ENCODE results near the gene CYP2A6. TPM values are rescaled to one million over a fixed set of nuclear protein-coding genes. Genes with fewer than 3 reads are reported as not detected.
A peak's percentile ranks its signal among the peaks of the same experiment; 100 is the strongest.

Gene CYP2A6
- total RNA-seq, 6 experiments from 2014 or later: not detected

GRCh38 chr19:40797963-40798682 is 52.1 kb downstream of the CYP2A6 start:
- H3K36me3 Mint-ChIP-seq (ENCODE audit: low read depth): peaks cover 11% of the 10 kb centered on the region
- H3K27ac Mint-ChIP-seq: peak overlapping the region; percentile 98
- peaks cover 35% of the 10 kb centered on the region for H3K4me1 Mint-ChIP-seq (ENCODE audit: low read depth)
- peak; percentile 54 for TF ChIP-seq CTCF (IDR thresholded peaks at IDR 0.05)
- H3K27me3 Mint-ChIP-seq (ENCODE audit: insufficient read depth): peaks cover 3% of the 10 kb centered on the region; the same call in 1 of the 2 replicates
- DNase-seq: peak; percentile 66
- peak overlapping the region; percentile 97 for H3K4me3 Mint-ChIP-seq
- no peaks in the 10 kb centered on the region for H3K9me3 Mint-ChIP-seq

DNA sequence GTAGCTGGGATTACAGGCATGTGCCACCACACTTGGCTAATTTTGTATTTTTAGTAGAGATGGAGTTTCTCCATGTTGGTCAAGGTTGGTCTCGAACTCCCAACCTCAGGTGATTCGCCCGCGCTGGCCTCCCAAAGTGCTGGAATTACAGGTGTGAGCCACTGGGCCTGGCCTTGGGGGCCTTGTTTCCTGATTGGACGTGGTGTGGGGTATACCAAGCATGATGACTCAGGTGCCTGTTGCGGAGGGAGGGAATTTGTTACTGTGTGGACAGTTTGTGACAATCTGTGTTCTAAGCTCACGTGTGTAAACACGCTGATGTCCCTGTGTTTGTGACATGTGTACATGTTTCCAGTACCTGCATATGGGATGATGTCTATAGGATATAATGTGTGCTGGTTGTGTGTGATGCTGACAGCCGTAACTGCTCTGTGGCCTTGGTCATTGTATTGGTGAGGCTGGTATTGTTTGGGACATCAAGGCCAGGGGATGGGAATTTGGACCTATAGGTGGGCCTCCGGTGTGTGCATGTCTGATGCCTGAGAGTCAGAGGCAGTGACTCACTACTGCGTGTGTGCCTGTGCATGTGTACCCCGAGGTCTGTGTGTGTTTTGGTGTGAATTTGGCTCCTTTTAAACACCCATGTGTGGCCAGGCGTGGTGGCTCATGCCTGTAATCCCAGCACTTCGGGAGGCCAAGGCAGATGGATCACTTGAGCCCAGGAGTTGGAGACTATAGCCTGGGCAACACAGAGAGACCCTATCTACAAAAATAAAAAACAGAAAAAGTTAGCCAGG is 52.9 kb downstream of the CYP2A6 start:
- H3K27me3 Mint-ChIP-seq (ENCODE audit: insufficient read depth): peaks cover 3% of the 10 kb centered on the region; the same call in 1 of the 2 replicates
- DNase-seq: no peak
- peaks cover 28% of the 10 kb centered on the region for H3K4me1 Mint-ChIP-seq (ENCODE audit: low read depth)
- peaks cover 11% of the 10 kb centered on the region for H3K36me3 Mint-ChIP-seq (ENCODE audit: low read depth)
- H3K4me3 Mint-ChIP-seq: peak overlapping the region; percentile 97; the same call in 1 of the 2 replicates
- peak overlapping the region; percentile 98 for H3K27ac Mint-ChIP-seq
- H3K9me3 Mint-ChIP-seq: no peaks in the 10 kb centered on the region
- TF ChIP-seq CTCF (IDR thresholded peaks at IDR 0.05): no peak

Other genes with a start within 250 kb of the CYP2A6 start
- gene LTBP4, start 249.1 kb downstream of the CYP2A6 start, total RNA-seq (2021; fragmentation: NEBNext Ultra II Directional; extraction: Animal tissue kit (Norgen Biotek cat#: 25700)): 10 to 100 TPM; 36.6 to 54.9 (median 51.4) TPM
- gene NUMBL, start 159.8 kb downstream of the CYP2A6 start, total RNA-seq (2021; fragmentation: NEBNext Ultra II Directional; extraction: Animal tissue kit (Norgen Biotek cat#: 25700)): 10 to 100 TPM; 49.1 to 58.3 (median 53.6) TPM
- gene COQ8B, start 133.6 kb downstream of the CYP2A6 start, total RNA-seq (2021; fragmentation: NEBNext Ultra II Directional; extraction: Animal tissue kit (Norgen Biotek cat#: 25700)): 10 to 100 TPM; 19.8 to 28.6 (median 23.6) TPM
- 10 to 100 TPM in 4 of 6 experiments, 1 to 10 TPM in 2; 9.2 to 14.9 (median 10.5) TPM for gene ITPKC, start 133.3 kb downstream of the CYP2A6 start, total RNA-seq (2021; fragmentation: NEBNext Ultra II Directional; extraction: Animal tissue kit (Norgen Biotek cat#: 25700))
- gene ACTMAP, start 100.0 kb downstream of the CYP2A6 start, total RNA-seq (2021; fragmentation: NEBNext Ultra II Directional; extraction: Animal tissue kit (Norgen Biotek cat#: 25700)): 1 to 10 TPM; 6.7 to 8.5 (median 7.5) TPM
- gene SNRPA, start 99.2 kb downstream of the CYP2A6 start, total RNA-seq (2021; fragmentation: NEBNext Ultra II Directional; extraction: Animal tissue kit (Norgen Biotek cat#: 25700)): 100 to 1,000 TPM in 4 of 6 experiments, 10 to 100 TPM in 2; 87.8 to 120 (median 104) TPM
- gene MIA, start 74.9 kb downstream of the CYP2A6 start, total RNA-seq (2021; fragmentation: NEBNext Ultra II Directional; extraction: Animal tissue kit (Norgen Biotek cat#: 25700)): not detected
- 10 to 100 TPM; 20.4 to 26.4 (median 22.0) TPM for gene RAB4B, start 72.2 kb downstream of the CYP2A6 start, total RNA-seq (2021; fragmentation: NEBNext Ultra II Directional; extraction: Animal tissue kit (Norgen Biotek cat#: 25700))
- gene EGLN2, start 51.3 kb downstream of the CYP2A6 start, total RNA-seq (2021; fragmentation: NEBNext Ultra II Directional; extraction: Animal tissue kit (Norgen Biotek cat#: 25700)): 10 to 100 TPM; 56.0 to 72.0 (median 60.1) TPM
- gene CYP2A7, start 31.8 kb upstream of the CYP2A6 start, total RNA-seq (2021; fragmentation: NEBNext Ultra II Directional; extraction: Animal tissue kit (Norgen Biotek cat#: 25700)): not detected
- not detected for gene CYP2B6, start 140.8 kb upstream of the CYP2A6 start, total RNA-seq (2021; fragmentation: NEBNext Ultra II Directional; extraction: Animal tissue kit (Norgen Biotek cat#: 25700))
- not detected for gene CYP2A13, start 238.0 kb upstream of the CYP2A6 start, total RNA-seq (2021; fragmentation: NEBNext Ultra II Directional; extraction: Animal tissue kit (Norgen Biotek cat#: 25700))

All from HFFc6 (cell line).